HG03469 (cell line): ENCODE results near the gene PTPN1.

Experiments used
- ATAC-seq: cut with Tn5 transposase; IDR thresholded peaks from one replicate; pipeline ENCODE4 v1.9.1; 2021; ENCODE audit warnings: mild to moderate bottlenecking, moderate library complexity, moderate number of reproducible peaks; ENCODE audit not compliant: unreplicated experiment

Gene PTPN1

GRCh38 chr20:50510706-50511542, 741 bp downstream of the PTPN1 start:
- no peak for ATAC-seq

- no peak for ATAC-seq
Measured at GRCh38 chr20:50512323-50512722, 2.1 kb downstream of the PTPN1 start.

GRCh38 chr20:50513169-50514034, 3.2 kb downstream of the PTPN1 start:
- no peak for ATAC-seq

- no peak for ATAC-seq
Measured at GRCh38 chr20:50514035-50514337, 3.8 kb downstream of the PTPN1 start.

GRCh38 chr20:50514750-50515149, 4.6 kb downstream of the PTPN1 start:
- no peak for ATAC-seq

GRCh38 chr20:50515471-50516106, 5.4 kb downstream of the PTPN1 start:
- no peak for ATAC-seq

GRCh38 chr20:50516180-50516934, 6.2 kb downstream of the PTPN1 start:
- ATAC-seq, result no peak

GRCh38 chr20:50516935-50517816, 7.0 kb downstream of the PTPN1 start:
- ATAC-seq, result no peak

GRCh38 chr20:50517817-50518154, 7.6 kb downstream of the PTPN1 start:
- no peak for ATAC-seq

GRCh38 chr20:50518270-50518721, 8.1 kb downstream of the PTPN1 start:
- ATAC-seq, result no peak

- no peak for ATAC-seq
Measured at GRCh38 chr20:50519036-50519762, 9.0 kb downstream of the PTPN1 start.

GRCh38 chr20:50520222-50520880, 10.2 kb downstream of the PTPN1 start:
- ATAC-seq, result no peak

GRCh38 chr20:50521221-50522052, 11.3 kb downstream of the PTPN1 start:
- ATAC-seq, result no peak

GRCh38 chr20:50522053-50522674, 12.0 kb downstream of the PTPN1 start:
- no peak for ATAC-seq

- ATAC-seq, result no peak
Measured at GRCh38 chr20:50523552-50524167, 13.5 kb downstream of the PTPN1 start.

GRCh38 chr20:50525681-50526080, 15.5 kb downstream of the PTPN1 start:
- no peak for ATAC-seq

GRCh38 chr20:50526403-50526989, 16.3 kb downstream of the PTPN1 start:
- no peak for ATAC-seq
